Gastroesophageal sphincter (tissue), 4 donors: Measurements from ENCODE around the gene GSTT4. TPM values are rescaled to one million over a fixed set of nuclear protein-coding genes. Genes with fewer than 3 reads are reported as not detected.

Source experiments
- ATAC-seq: fragments of 150-250 bp; one replicate; pipeline ENCODE4 v1.9.1; 2016; ENCODE audit warnings: mild to moderate bottlenecking, moderate library complexity
- H3K27ac ChIP-seq, 4 donors: fragments of 200-600 bp; sonication (generic) in 3 of 4; 1 replicate in 3 of 4; 2 replicates in 1 of 4; pipeline ENCODE4 v1.5.1; 2016 to 2019
- H3K27me3 ChIP-seq: fragments of 200-600 bp; sonication (generic); one replicate; pipeline ENCODE4 v1.5.1; 2019
- H3K36me3 ChIP-seq, 2 donors: fragments of 200-600 bp; sonication (generic); one replicate each; pipeline ENCODE4 v1.5.1; 2019; ENCODE audit warnings: control low read depth in 1 of 2
- H3K4me1 ChIP-seq, 3 donors: fragments of 200-600 bp; sonication (generic); 1 replicate in 2 of 3; 2 replicates in 1 of 3; pipeline ENCODE4 v1.5.1; 2016 to 2019; ENCODE audit warnings: control low read depth in 2 of 3
- H3K4me3 ChIP-seq, 2 donors: fragments of 200-600 bp; sonication (generic); one replicate each; pipeline ENCODE4 v1.5.1; 2019; ENCODE audit warnings: mild to moderate bottlenecking in 1 of 2, moderate library complexity in 1 of 2
- H3K9me3 ChIP-seq, 3 donors: fragments of 200-600 bp; sonication (generic); one replicate each; pipeline ENCODE4 v1.5.1; 2017 to 2019; ENCODE audit warnings: control low read depth in 2 of 3
- CTCF ChIP-seq, 4 experiments: fragments of 200-600 bp in 2 of 4; fragments of 450-650 bp in 2 of 4; sonication (generic) in 1 of 4; IDR thresholded peaks; one replicate each; pipeline ENCODE4 v1.5.1; 2017 to 2019; ENCODE audit warnings: antibody characterized with exemption in 4 of 4, mild to moderate bottlenecking in 2 of 4, moderate library complexity in 2 of 4
- EP300 ChIP-seq: sonication (generic); formaldehyde crosslinking; IDR thresholded peaks from one replicate; pipeline ENCODE4 v1.6.1; 2017; ENCODE audit warnings: antibody characterized with exemption, mild to moderate bottlenecking
- POLR2A ChIP-seq, 2 donors: fragments of 450-650 bp; IDR thresholded peaks; one replicate each; pipeline ENCODE4 v1.6.1; 2017; ENCODE audit warnings: antibody characterized with exemption in 2 of 2, mild to moderate bottlenecking in 2 of 2, moderate library complexity in 1 of 2
- POLR2AphosphoS5 ChIP-seq: sonication (generic); formaldehyde crosslinking; IDR thresholded peaks from one replicate; pipeline ENCODE4 v1.6.1; 2017; ENCODE audit warnings: antibody characterized with exemption
- whole genome bisulfite sequencing, 2 donors: methylation state at CpG; one replicate each; pipeline ENCODE4 v1.1.5; 2018; ENCODE audit warnings: low coverage in 1 of 2; 5-methylcytosine and 5-hydroxymethylcytosine counted together
- total RNA-seq, 4 donors: library from RNA; depleted of rRNA; stranded (reverse); fragments of >200 nt; gene quantifications; one replicate each; pipeline ENCODE4 v1.1.0, GENCODE V29; 2016

The GSTT4 gene
- total RNA-seq, 4 donors from 2014 or later: 0.23 TPM; not detected in 3

GRCh38 chr22:24030186-24030702, 25.0 kb upstream of the GSTT4 start:
- no peak for ATAC-seq
- Histone ChIP-seq H3K36me3 (peaks cover 0 to 7% of the 10 kb centered on the region in 2 donors), H3K27me3 (no peaks in the 10 kb centered on the region), H3K27ac (no peak overlapping the region), H3K4me1 (peaks cover 0 to 13% (median 2%) of the 10 kb centered on the region in 3 donors), H3K9me3 (no peaks in the 10 kb centered on the region), H3K4me3 (no peak overlapping the region)
- TF ChIP-seq EP300: no peak

GRCh38 chr22:24029304-24029703, 24.1 kb upstream of the GSTT4 start:
- peaks cover 0 to 13% (median 2%) of the 10 kb centered on the region in 3 donors for H3K4me1 ChIP-seq
- H3K9me3 ChIP-seq: peaks cover 0 to 6% (median 3%) of the 10 kb centered on the region in 3 donors
- WGBS, 2 donors: no CpG with 5 or more reads among the region's 3 CpGs
- no peak for TF ChIP-seq POLR2A (IDR thresholded peaks at IDR 0.05)
- TF ChIP-seq EP300: no peak
- no peak for TF ChIP-seq CTCF (IDR thresholded peaks at IDR 0.05)
- TF ChIP-seq POLR2AphosphoS5: no peak
- peaks cover 0 to 7% of the 10 kb centered on the region in 2 donors for H3K36me3 ChIP-seq
- no peak overlapping the region for H3K4me3 ChIP-seq
- H3K27me3 ChIP-seq: no peaks in the 10 kb centered on the region
- no peak for ATAC-seq
- H3K27ac ChIP-seq: no peak overlapping the region

GRCh38 chr22:24028533-24028932, 23.3 kb upstream of the GSTT4 start:
- no peaks in the 10 kb centered on the region for H3K27me3 ChIP-seq
- peaks cover 0 to 7% of the 10 kb centered on the region in 2 donors for H3K36me3 ChIP-seq
- ATAC-seq: no peak
- H3K4me3 ChIP-seq: no peak overlapping the region
- H3K4me1 ChIP-seq: peaks cover 0 to 13% (median 2%) of the 10 kb centered on the region in 3 donors
- WGBS, 2 donors: 31 to 56% methylated on average over 2 of the region's 2 CpGs
- TF ChIP-seq POLR2AphosphoS5: no peak
- H3K27ac ChIP-seq: no peak overlapping the region
- peaks cover 0 to 7% (median 3%) of the 10 kb centered on the region in 3 donors for H3K9me3 ChIP-seq

- TF ChIP-seq EP300 (no peak), CTCF (IDR thresholded peaks at IDR 0.05) (no peak), POLR2A (IDR thresholded peaks at IDR 0.05) (no peak), POLR2AphosphoS5 (no peak)
- WGBS, 2 donors: 35 to 69% methylated on average over 2 of the region's 2 CpGs
- H3K4me1 ChIP-seq: peaks cover 0 to 13% (median 2%) of the 10 kb centered on the region in 3 donors
- H3K27me3 ChIP-seq: no peaks in the 10 kb centered on the region
- H3K27ac ChIP-seq: no peak overlapping the region
- peaks cover 0 to 7% of the 10 kb centered on the region in 2 donors for H3K36me3 ChIP-seq
- peaks cover 0 to 7% (median 3%) of the 10 kb centered on the region in 3 donors for H3K9me3 ChIP-seq
- no peak for ATAC-seq
- H3K4me3 ChIP-seq: no peak overlapping the region
Observed at GRCh38 chr22:24027991-24028390, 22.7 kb upstream of the GSTT4 start.

- 81 to 86% methylated on average over 2 to 3 of the region's 3 CpGs for WGBS, 2 donors
- H3K27ac ChIP-seq: no peak overlapping the region
- H3K27me3 ChIP-seq: no peaks in the 10 kb centered on the region
- H3K9me3 ChIP-seq: peaks cover 0 to 7% (median 3%) of the 10 kb centered on the region in 3 donors
- no peak for ATAC-seq
- peaks cover 0 to 13% (median 2%) of the 10 kb centered on the region in 3 donors for H3K4me1 ChIP-seq
- peaks cover 0 to 7% of the 10 kb centered on the region in 2 donors for H3K36me3 ChIP-seq
- TF ChIP-seq EP300 (no peak), POLR2A (IDR thresholded peaks at IDR 0.05) (no peak), CTCF (IDR thresholded peaks at IDR 0.05) (no peak), POLR2AphosphoS5 (no peak)
- no peak overlapping the region for H3K4me3 ChIP-seq
Observed at GRCh38 chr22:24027389-24027975, 22.2 kb upstream of the GSTT4 start.

GRCh38 chr22:24026733-24027132, 21.5 kb upstream of the GSTT4 start:
- 91 to 93% methylated on average over 3 of the region's 3 CpGs for WGBS, 2 donors
- Histone ChIP-seq H3K36me3 (peaks cover 0 to 7% of the 10 kb centered on the region in 2 donors), H3K4me1 (peaks cover 0 to 13% (median 2%) of the 10 kb centered on the region in 3 donors), H3K4me3 (no peak overlapping the region), H3K9me3 (peaks cover 0 to 7% (median 3%) of the 10 kb centered on the region in 3 donors), H3K27me3 (no peaks in the 10 kb centered on the region), H3K27ac (no peak overlapping the region)
- no peak for ATAC-seq
- TF ChIP-seq POLR2A (IDR thresholded peaks at IDR 0.05) (no peak), EP300 (no peak), CTCF (IDR thresholded peaks at IDR 0.05) (no peak), POLR2AphosphoS5 (no peak)
